ENCODE results near the gene IGFBP1. TPM values are rescaled to one million over a fixed set of nuclear protein-coding genes. Genes with fewer than 3 reads are reported as not detected.
A peak's percentile ranks its signal among the peaks of the same experiment; 100 is the strongest.

The IGFBP1 gene
- total RNA-seq, 1 experiment from 2014 or later = 0.48 TPM

- DNase-seq (ENCODE audit: low read depth) = no peak
Measured at GRCh38 chr7:45880433-45880860, 7.8 kb upstream of the IGFBP1 start.

GRCh38 chr7:45881280-45881758 is 7.0 kb upstream of the IGFBP1 start:
- no peak for DNase-seq (ENCODE audit: low read depth)

- peak; percentile 52 for DNase-seq (ENCODE audit: low read depth)
Measured at GRCh38 chr7:45881759-45882464, 6.4 kb upstream of the IGFBP1 start.

GRCh38 chr7:45882465-45882810 is 5.8 kb upstream of the IGFBP1 start:
- no peak for DNase-seq (ENCODE audit: low read depth)

- no peak for DNase-seq (ENCODE audit: low read depth)
Measured at GRCh38 chr7:45884136-45884535, 4.2 kb upstream of the IGFBP1 start.

GRCh38 chr7:45885264-45885882 is 2.9 kb upstream of the IGFBP1 start:
- DNase-seq (ENCODE audit: low read depth) = peak; percentile 94

GRCh38 chr7:45886931-45887667 is 1.2 kb upstream of the IGFBP1 start:
- DNase-seq (ENCODE audit: low read depth) = no peak

GRCh38 chr7:45888993-45889366 is 692 bp downstream of the IGFBP1 start:
- DNase-seq (ENCODE audit: low read depth) = no peak

GRCh38 chr7:45889367-45890067 is 1.2 kb downstream of the IGFBP1 start:
- DNase-seq (ENCODE audit: low read depth) = no peak

GRCh38 chr7:45890125-45890901 is 2.0 kb downstream of the IGFBP1 start:
- DNase-seq (ENCODE audit: low read depth) = no peak

GRCh38 chr7:45890902-45891461 is 2.7 kb downstream of the IGFBP1 start:
- DNase-seq (ENCODE audit: low read depth) = peak; percentile 36

GRCh38 chr7:45891462-45892402 is 3.4 kb downstream of the IGFBP1 start:
- DNase-seq (ENCODE audit: low read depth) = no peak

- DNase-seq (ENCODE audit: low read depth) = no peak
Measured at GRCh38 chr7:45892407-45893035, 4.2 kb downstream of the IGFBP1 start.

- DNase-seq (ENCODE audit: low read depth) = no peak
Measured at GRCh38 chr7:45893374-45893995, 5.2 kb downstream of the IGFBP1 start.

GRCh38 chr7:45893996-45894664 is 5.8 kb downstream of the IGFBP1 start:
- no peak for DNase-seq (ENCODE audit: low read depth)

GRCh38 chr7:45894665-45895062 is 6.4 kb downstream of the IGFBP1 start:
- no peak for DNase-seq (ENCODE audit: low read depth)

- peak; percentile 87 for DNase-seq (ENCODE audit: low read depth)
Measured at GRCh38 chr7:45897042-45897690, 8.9 kb downstream of the IGFBP1 start.
